Measurements from ENCODE around the gene TCF23.

The TCF23 gene

GRCh38 chr2:27198627-27199026 is 49.8 kb downstream of the TCF23 start:
- DNase-seq (ENCODE audit: low read depth), result no peak
- TF ChIP-seq, protein P1, sequence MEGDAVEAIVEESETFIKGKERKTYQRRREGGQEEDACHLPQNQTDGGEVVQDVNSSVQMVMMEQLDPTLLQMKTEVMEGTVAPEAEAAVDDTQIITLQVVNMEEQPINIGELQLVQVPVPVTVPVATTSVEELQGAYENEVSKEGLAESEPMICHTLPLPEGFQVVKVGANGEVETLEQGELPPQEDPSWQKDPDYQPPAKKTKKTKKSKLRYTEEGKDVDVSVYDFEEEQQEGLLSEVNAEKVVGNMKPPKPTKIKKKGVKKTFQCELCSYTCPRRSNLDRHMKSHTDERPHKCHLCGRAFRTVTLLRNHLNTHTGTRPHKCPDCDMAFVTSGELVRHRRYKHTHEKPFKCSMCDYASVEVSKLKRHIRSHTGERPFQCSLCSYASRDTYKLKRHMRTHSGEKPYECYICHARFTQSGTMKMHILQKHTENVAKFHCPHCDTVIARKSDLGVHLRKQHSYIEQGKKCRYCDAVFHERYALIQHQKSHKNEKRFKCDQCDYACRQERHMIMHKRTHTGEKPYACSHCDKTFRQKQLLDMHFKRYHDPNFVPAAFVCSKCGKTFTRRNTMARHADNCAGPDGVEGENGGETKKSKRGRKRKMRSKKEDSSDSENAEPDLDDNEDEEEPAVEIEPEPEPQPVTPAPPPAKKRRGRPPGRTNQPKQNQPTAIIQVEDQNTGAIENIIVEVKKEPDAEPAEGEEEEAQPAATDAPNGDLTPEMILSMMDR (IDR thresholded peaks at IDR 0.05; ENCODE audit: insufficient read depth, low read depth, low read length, missing control alignments), result no peak
- H3K4me3 ChIP-seq (ENCODE audit: low read length), result no peak overlapping the region

DNA sequence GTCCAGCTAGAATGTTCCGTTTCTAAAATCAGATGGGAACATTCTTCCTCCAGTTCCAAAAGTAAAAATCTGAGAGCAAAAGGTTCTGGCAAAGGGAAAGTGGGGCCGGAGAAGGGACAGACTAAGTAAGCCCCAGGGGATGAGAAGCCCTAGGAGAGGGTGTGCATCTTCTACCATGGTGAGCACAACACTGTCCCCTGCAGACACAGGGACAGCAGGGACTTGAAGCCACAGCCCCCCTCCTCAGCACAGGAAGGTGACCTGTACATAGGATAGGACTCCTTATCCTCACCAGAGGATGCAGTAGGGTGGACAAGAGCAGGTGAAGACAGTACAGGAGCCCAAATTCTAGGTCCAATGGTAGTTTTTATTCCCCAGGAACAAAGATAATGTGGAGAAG is 50.4 kb downstream of the TCF23 start:
- no peak overlapping the region for H3K4me3 ChIP-seq (ENCODE audit: low read length)
- DNase-seq (ENCODE audit: low read depth), result no peak
- TF ChIP-seq, protein P1 (IDR thresholded peaks at IDR 0.05; ENCODE audit: insufficient read depth, low read depth, low read length, missing control alignments), result no peak

- H3K4me3 ChIP-seq (ENCODE audit: low read length), result no peak overlapping the region
- no peak for DNase-seq (ENCODE audit: low read depth)
- TF ChIP-seq, protein P1 (IDR thresholded peaks at IDR 0.05; ENCODE audit: insufficient read depth, low read depth, low read length, missing control alignments), result no peak
Measured at GRCh38 chr2:27201675-27202074, 52.9 kb downstream of the TCF23 start.

DNA sequence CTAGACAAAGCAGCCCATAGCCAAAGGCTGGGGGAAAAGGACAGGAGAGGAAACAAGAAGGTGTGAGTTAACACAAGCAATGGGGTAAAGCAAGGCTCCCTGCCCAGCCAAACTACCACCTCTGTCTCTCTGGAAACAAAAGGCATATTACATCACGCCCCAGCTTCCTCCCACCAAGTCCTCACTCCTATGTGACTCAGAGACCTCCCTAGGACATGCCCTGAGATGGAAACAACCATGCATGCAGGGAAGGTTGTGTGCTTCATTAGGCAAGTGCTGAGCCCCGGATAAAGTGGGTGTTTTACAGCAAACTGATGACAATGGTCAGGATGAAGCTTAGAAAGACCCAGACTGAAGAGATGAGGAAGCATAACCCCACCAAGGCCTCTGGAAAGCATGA is 54.0 kb downstream of the TCF23 start:
- no peak overlapping the region for H3K4me3 ChIP-seq (ENCODE audit: low read length)
- peak; percentile 62 for DNase-seq (ENCODE audit: low read depth)
- TF ChIP-seq, protein P1 (IDR thresholded peaks at IDR 0.05; ENCODE audit: insufficient read depth, low read depth, low read length, missing control alignments), result no peak

- no peak overlapping the region for H3K4me3 ChIP-seq (ENCODE audit: low read length)
- TF ChIP-seq, protein P1 (IDR thresholded peaks at IDR 0.05; ENCODE audit: insufficient read depth, low read depth, low read length, missing control alignments), result no peak
- DNase-seq (ENCODE audit: low read depth), result no peak
Measured at GRCh38 chr2:27203741-27204140, 54.9 kb downstream of the TCF23 start.

- TF ChIP-seq, protein P1 (IDR thresholded peaks at IDR 0.05; ENCODE audit: insufficient read depth, low read depth, low read length, missing control alignments), result no peak
- no peak overlapping the region for H3K4me3 ChIP-seq (ENCODE audit: low read length)
- DNase-seq (ENCODE audit: low read depth), result no peak
Measured at GRCh38 chr2:27204566-27204965, 55.8 kb downstream of the TCF23 start.

DNA sequence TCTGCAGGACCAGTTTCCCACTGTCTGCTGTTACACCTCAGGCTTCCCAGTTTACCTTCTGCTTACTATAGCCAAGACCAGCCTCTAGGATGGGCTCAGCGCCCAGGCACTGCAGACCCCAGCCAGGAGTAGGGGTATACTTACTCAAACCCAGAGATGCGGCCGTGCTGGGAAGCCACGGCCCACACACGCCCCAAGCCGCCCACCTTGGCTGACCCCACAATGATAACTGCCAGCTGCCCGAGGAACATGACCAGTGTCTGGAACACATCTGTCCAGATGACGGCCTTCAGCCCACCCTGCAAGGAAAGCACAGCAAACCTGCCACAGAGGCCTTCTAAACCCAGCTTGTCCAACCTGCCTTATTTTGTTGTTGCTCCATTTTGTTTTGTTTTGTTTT is 56.4 kb downstream of the TCF23 start:
- no peak for DNase-seq (ENCODE audit: low read depth)
- no peak overlapping the region for H3K4me3 ChIP-seq (ENCODE audit: low read length)
- TF ChIP-seq, protein P1 (IDR thresholded peaks at IDR 0.05; ENCODE audit: insufficient read depth, low read depth, low read length, missing control alignments), result no peak

Measured in epithelial cell of esophagus (primary cell).